ENCODE results near the gene SDHA. TPM values are rescaled to one million over a fixed set of nuclear protein-coding genes. Genes with fewer than 3 reads are reported as not detected.
"Not testable (repeated sequence)": the region's sequence is repeated elsewhere in the genome, so short reads cannot be mapped to it uniquely, and the experiment has no call there.

The SDHA gene
- total and polyA plus RNA-seq, 9 donors: 69.6 to 169 (median 103) TPM

- DNase-seq; H3K4me1 ChIP-seq (ENCODE audit: insufficient read depth); H3K4me3 ChIP-seq; intact Hi-C loops (cut with DNase I); H3K9me3 ChIP-seq; H3K27me3 ChIP-seq; H3K27ac ChIP-seq; H3K36me3 ChIP-seq: not testable (repeated sequence)
- WGBS, 3 donors: 84 to 96% (median 89%) methylated on average over 13 of the region's 13 CpGs
Observed at GRCh38 chr5:241045-241669, 23.0 kb downstream of the SDHA start.

- H3K36me3 ChIP-seq; H3K27ac ChIP-seq; DNase-seq; H3K4me1 ChIP-seq (ENCODE audit: insufficient read depth); intact Hi-C loops (cut with DNase I); H3K9me3 ChIP-seq; H3K27me3 ChIP-seq; H3K4me3 ChIP-seq: not testable (repeated sequence)
- WGBS, 3 donors: 84 to 86% (median 86%) methylated on average over 12 of the region's 12 CpGs
Observed at GRCh38 chr5:243683-244367, 25.7 kb downstream of the SDHA start.

DNA sequence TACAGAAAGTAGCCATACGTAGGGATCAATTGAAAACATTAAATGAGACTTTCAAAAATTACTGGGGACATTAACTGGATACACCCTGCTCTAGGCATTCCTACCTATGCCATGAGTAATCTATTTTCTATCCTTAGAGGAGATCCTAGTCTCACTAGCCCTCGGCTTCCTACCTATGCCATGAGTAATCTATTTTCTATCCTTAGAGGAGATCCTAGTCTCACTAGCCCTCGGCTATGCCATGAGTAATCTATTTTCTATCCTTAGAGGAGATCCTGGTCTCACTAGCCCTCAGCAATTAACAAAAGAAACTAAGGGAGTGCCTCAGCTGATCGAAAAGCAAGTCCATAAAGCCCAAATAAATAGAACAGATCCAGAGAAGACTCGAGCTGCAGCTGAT is 27.6 kb downstream of the SDHA start:
- WGBS, 3 donors: 85 to 90% (median 88%) methylated on average over 5 of the region's 5 CpGs
- DNase-seq; H3K4me3 ChIP-seq; H3K27ac ChIP-seq; H3K4me1 ChIP-seq (ENCODE audit: insufficient read depth); H3K27me3 ChIP-seq; H3K36me3 ChIP-seq; H3K9me3 ChIP-seq; intact Hi-C loops (cut with DNase I): not testable (repeated sequence)

DNA sequence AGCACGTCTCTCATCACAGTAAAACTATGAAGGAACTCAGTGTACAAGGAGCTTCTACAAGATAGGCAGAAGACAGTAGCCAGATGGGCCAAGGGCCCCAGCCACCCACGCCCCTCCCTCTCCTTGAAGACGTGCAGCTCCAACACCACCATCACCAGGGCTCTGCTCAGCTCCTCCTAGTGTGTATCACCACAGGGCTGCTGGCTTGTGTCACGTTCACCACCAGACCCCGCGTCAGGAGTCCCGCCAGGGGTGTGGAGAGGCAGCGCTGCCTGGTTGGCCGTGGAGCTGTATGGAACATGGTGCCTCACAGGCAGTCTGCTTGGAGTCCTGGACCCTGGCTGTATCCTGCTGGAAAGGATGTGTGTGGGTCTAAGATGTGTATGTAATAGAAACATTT is 32.3 kb downstream of the SDHA start:
- DNase-seq; H3K36me3 ChIP-seq; H3K9me3 ChIP-seq; intact Hi-C loops (cut with DNase I); H3K27me3 ChIP-seq; H3K27ac ChIP-seq; H3K4me1 ChIP-seq (ENCODE audit: insufficient read depth); H3K4me3 ChIP-seq: not testable (repeated sequence)
- WGBS, 3 donors: 80 to 87% (median 85%) methylated on average over 9 of the region's 9 CpGs

DNA sequence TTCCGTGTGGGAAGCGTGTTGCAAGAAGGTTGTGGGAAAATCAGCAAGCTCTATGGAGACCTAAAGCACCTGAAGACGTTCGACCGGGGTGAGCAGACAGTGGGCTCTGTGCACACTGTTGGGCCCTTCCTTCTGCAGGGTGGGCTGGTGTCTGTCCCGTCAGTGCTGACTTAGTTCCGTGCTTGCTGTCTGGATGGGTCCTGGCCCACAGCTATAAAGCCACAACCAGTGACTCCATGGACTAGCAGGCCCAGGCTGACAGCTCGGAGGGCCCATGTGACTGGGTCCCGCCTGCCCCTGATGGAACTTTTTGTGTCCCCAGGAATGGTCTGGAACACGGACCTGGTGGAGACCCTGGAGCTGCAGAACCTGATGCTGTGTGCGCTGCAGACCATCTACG is 32.9 kb downstream of the SDHA start:
- H3K4me1 ChIP-seq (ENCODE audit: insufficient read depth); H3K27ac ChIP-seq; DNase-seq; H3K4me3 ChIP-seq; H3K27me3 ChIP-seq; H3K36me3 ChIP-seq; intact Hi-C loops (cut with DNase I); H3K9me3 ChIP-seq: not testable (repeated sequence)
- WGBS, 3 donors: 91 to 95% (median 93%) methylated on average over 9 to 10 of the region's 12 CpGs

DNA sequence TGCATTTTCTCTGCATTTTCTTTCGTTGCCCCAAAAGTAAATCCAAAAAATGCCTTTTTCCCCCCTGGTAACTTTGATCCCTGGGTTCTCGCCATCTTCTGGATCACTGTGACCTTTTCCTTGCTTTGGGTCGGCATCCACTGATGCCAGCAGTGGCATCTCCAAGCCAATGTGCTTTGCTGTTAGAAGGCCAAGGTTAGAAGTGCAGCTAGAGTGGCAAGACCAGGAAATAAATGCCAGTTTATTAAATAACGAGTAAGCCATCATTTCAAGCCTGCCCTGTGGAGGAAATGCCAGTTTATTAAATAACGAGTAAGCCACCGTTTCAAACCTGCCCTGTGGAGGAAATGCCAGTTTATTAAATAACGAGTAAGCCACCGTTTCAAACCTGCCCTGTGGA is 33.4 kb downstream of the SDHA start:
- H3K4me1 ChIP-seq (ENCODE audit: insufficient read depth); H3K4me3 ChIP-seq; H3K9me3 ChIP-seq; intact Hi-C loops (cut with DNase I); H3K27me3 ChIP-seq; H3K36me3 ChIP-seq; DNase-seq; H3K27ac ChIP-seq: not testable (repeated sequence)
- 73 to 86% (median 75%) methylated on average over 8 of the region's 8 CpGs for WGBS, 3 donors

- intact Hi-C loops (cut with DNase I); H3K9me3 ChIP-seq; H3K27me3 ChIP-seq; H3K27ac ChIP-seq; DNase-seq; H3K36me3 ChIP-seq; H3K4me3 ChIP-seq; H3K4me1 ChIP-seq (ENCODE audit: insufficient read depth): not testable (repeated sequence)
- WGBS, 3 donors: 71 to 81% (median 80%) methylated on average over 11 of the region's 11 CpGs
Observed at GRCh38 chr5:251975-252374, 33.9 kb downstream of the SDHA start.

GRCh38 chr5:252546-252945 is 34.4 kb downstream of the SDHA start:
- H3K4me1 ChIP-seq (ENCODE audit: insufficient read depth): no peaks in the 10 kb centered on the region
- no peak overlapping the region for H3K27ac ChIP-seq
- intact Hi-C loops (cut with DNase I): no loop called here
- no peaks in the 10 kb centered on the region for H3K36me3 ChIP-seq
- no peaks in the 10 kb centered on the region for H3K27me3 ChIP-seq
- no peak for DNase-seq
- H3K9me3 ChIP-seq: no peaks in the 10 kb centered on the region
- WGBS, 3 donors: 74 to 82% (median 80%) methylated on average over 10 of the region's 10 CpGs
- TF ChIP-seq POLR2A (IDR thresholded peaks at IDR 0.05): no peak
- TF ChIP-seq, protein P1, sequence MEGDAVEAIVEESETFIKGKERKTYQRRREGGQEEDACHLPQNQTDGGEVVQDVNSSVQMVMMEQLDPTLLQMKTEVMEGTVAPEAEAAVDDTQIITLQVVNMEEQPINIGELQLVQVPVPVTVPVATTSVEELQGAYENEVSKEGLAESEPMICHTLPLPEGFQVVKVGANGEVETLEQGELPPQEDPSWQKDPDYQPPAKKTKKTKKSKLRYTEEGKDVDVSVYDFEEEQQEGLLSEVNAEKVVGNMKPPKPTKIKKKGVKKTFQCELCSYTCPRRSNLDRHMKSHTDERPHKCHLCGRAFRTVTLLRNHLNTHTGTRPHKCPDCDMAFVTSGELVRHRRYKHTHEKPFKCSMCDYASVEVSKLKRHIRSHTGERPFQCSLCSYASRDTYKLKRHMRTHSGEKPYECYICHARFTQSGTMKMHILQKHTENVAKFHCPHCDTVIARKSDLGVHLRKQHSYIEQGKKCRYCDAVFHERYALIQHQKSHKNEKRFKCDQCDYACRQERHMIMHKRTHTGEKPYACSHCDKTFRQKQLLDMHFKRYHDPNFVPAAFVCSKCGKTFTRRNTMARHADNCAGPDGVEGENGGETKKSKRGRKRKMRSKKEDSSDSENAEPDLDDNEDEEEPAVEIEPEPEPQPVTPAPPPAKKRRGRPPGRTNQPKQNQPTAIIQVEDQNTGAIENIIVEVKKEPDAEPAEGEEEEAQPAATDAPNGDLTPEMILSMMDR (IDR thresholded peaks at IDR 0.05): no peak
- no peak for TF ChIP-seq EP300 (IDR thresholded peaks at IDR 0.05)
- no peak overlapping the region for H3K4me3 ChIP-seq

GRCh38 chr5:254322-254721 is 36.2 kb downstream of the SDHA start:
- H3K27me3 ChIP-seq; intact Hi-C loops (cut with DNase I); DNase-seq; H3K27ac ChIP-seq; H3K4me3 ChIP-seq; H3K36me3 ChIP-seq; H3K9me3 ChIP-seq; H3K4me1 ChIP-seq (ENCODE audit: insufficient read depth): not testable (repeated sequence)
- WGBS, 3 donors: 90 to 96% (median 92%) methylated on average over 13 to 15 of the region's 15 CpGs

DNA sequence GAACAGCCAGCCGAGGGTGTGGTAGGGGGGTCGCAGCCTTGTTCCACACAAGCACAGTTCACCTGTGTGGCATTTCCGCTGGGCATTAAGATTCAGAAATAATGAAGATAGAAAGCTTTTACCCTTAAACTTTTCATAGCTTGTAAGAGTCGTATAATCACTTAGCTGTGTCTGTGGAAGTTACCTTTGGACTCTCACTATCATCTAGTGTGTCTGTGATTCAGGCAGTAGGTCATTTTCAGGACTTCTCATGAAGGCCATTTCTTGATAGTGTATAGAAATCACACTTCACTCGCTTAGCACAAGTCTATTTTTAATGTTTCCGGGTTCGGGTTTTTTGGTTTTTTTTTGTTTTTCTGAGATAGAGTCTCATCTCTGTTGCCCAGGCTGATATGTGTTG is 37.0 kb downstream of the SDHA start:
- H3K27me3 ChIP-seq; DNase-seq; intact Hi-C loops (cut with DNase I); H3K4me1 ChIP-seq (ENCODE audit: insufficient read depth); H3K36me3 ChIP-seq; H3K4me3 ChIP-seq; H3K27ac ChIP-seq; H3K9me3 ChIP-seq: not testable (repeated sequence)
- 89 to 95% (median 91%) methylated on average over 7 of the region's 7 CpGs for WGBS, 3 donors

DNA sequence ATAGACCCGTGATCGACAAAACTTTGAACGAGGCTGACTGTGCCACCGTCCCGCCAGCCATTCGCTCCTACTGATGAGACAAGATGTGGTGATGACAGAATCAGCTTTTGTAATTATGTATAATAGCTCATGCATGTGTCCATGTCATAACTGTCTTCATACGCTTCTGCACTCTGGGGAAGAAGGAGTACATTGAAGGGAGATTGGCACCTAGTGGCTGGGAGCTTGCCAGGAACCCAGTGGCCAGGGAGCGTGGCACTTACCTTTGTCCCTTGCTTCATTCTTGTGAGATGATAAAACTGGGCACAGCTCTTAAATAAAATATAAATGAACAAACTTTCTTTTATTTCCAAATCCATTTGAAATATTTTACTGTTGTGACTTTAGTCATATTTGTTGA is 38.2 kb downstream of the SDHA start:
- H3K9me3 ChIP-seq; DNase-seq; H3K27ac ChIP-seq; H3K4me1 ChIP-seq (ENCODE audit: insufficient read depth); H3K27me3 ChIP-seq; intact Hi-C loops (cut with DNase I); H3K36me3 ChIP-seq; H3K4me3 ChIP-seq: not testable (repeated sequence)
- 84 to 93% (median 92%) methylated on average over 8 of the region's 8 CpGs for WGBS, 3 donors
